GM12801 (cell line): ENCODE measurements around the gene KCNG4.

Experiments
- CTCF ChIP-seq: IDR thresholded peaks from one replicate; pipeline ENCODE4 v1.5.1; 2011; ENCODE audit warnings: control low read depth; ENCODE audit not compliant: insufficient read length; ENCODE audit errors: extremely low read depth

KCNG4 gene

GRCh38 chr16:84207251-84207650 is 32.6 kb downstream of the KCNG4 start:
- no peak for TF ChIP-seq CTCF

- TF ChIP-seq CTCF: no peak
These were observed 33.7 kb downstream of the KCNG4 start for GRCh38 chr16:84205976-84206691.

- no peak for TF ChIP-seq CTCF
These were observed 40.0 kb downstream of the KCNG4 start for GRCh38 chr16:84199861-84200260.

- no peak for TF ChIP-seq CTCF
These were observed 40.7 kb downstream of the KCNG4 start for GRCh38 chr16:84199097-84199496.

- TF ChIP-seq CTCF: no peak
These were observed 41.4 kb downstream of the KCNG4 start for GRCh38 chr16:84198401-84198800.

GRCh38 chr16:84197466-84198128 is 42.2 kb downstream of the KCNG4 start:
- no peak for TF ChIP-seq CTCF

- TF ChIP-seq CTCF: no peak
These were observed 43.0 kb downstream of the KCNG4 start for GRCh38 chr16:84196727-84197394.
